ACHN (cell line): ENCODE results near the gene VAMP3.

Source experiments
- DNase-seq: peaks from one replicate; pipeline ENCODE4 v3.0.0-alpha.2; 2015
- in situ Hi-C: cut with HindIII; loops from 2 replicates; pipeline ENCODE4 v1.10.0; 2017; ENCODE audit warnings: low sequenced_read_pairs, low pct_ligation_motif_present, low pct_unique_long_range_greater_than_20kb

Gene VAMP3

DNA sequence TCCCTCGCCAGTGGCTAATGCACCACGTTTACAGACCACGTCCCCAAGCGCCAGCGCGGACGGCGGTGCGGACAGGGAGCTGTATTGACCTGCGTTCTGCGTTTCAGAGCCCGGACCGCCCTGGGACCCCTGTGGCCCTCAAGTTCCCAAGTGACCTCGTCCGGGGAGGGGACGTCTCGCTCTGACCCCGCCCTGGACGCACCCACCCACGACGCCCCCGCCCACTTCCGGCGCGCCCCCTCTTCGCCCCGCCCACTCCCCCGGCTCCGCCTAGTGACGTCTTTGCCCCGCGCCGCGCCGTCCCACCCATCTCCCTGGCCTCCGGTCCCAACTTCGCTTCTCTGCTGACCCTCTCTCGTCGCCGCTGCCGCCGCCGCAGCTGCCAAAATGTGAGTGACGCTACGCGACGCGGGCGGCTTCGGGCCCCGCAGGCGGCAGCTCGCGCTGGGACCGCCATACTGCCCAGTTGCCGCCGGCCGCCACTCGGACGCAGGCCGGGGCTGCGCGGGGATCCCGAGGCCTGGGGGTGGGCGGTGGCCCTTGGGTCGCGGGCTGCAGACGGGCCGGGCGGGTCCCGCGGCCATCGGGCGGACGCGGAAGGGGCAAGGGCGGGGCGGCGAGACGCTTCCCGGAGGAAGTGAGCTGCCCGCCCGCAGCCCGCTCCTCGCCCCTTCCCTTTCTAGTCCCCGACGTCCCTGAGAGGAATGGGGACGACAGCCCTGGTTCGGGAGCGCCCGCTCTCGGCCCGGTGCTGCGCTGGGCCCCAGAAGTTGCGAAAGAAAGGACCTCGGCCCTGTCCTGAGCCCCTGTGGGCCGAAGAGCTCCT, at the start of gene VAMP3:
Gene VAMP3, plus strand, starts transcription at position 300 of the 826 bp plus-strand sequence. Its CDS starts 88 bp downstream, at position 388.
- DNase-seq = peak; percentile 71
- in situ Hi-C loops = no loop called here

- in situ Hi-C loops = no loop called here
- DNase-seq = no peak
Observed at GRCh38 chr1:7721940-7722669, 49.0 kb upstream of the VAMP3 start.

DNA sequence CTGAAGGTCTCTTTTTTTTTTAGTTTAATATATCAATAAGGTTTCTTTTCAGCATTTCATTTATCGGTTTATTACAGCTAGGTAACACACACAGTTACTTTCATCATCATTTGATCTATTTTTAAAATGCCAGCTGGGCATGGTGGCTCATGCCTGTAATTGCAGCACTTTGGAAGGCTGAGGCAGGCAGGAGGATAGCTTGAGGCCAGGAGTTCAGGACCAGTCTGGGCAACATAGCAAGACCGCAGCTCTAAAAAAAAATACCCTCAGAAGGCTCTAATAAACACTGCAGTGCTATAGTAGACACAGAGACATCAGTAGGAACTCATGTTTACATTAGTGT, 48.5 kb upstream of the VAMP3 start:
- in situ Hi-C loops = no loop called here
- no peak for DNase-seq

DNA sequence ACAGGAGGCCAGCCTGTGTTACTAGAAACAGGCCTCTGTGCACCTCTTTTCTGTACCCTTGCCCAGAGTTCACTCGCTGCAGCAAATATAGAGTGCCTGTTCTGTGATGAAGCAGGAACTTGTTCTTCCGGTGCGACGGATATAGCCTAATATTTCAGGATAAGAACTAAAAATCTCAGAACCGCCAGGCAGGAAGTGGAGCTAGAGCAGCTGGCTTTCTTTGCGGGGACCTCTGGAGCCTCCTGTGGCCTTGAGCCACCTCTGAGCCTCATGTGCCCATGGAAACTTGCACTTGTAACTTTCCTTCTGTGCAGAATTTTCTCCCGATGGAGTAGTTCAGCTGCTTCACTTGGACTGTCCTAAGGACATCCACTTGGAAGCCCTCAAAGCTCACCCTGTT, 44.5 kb upstream of the VAMP3 start:
- DNase-seq = no peak
- in situ Hi-C loops = no loop called here

DNA sequence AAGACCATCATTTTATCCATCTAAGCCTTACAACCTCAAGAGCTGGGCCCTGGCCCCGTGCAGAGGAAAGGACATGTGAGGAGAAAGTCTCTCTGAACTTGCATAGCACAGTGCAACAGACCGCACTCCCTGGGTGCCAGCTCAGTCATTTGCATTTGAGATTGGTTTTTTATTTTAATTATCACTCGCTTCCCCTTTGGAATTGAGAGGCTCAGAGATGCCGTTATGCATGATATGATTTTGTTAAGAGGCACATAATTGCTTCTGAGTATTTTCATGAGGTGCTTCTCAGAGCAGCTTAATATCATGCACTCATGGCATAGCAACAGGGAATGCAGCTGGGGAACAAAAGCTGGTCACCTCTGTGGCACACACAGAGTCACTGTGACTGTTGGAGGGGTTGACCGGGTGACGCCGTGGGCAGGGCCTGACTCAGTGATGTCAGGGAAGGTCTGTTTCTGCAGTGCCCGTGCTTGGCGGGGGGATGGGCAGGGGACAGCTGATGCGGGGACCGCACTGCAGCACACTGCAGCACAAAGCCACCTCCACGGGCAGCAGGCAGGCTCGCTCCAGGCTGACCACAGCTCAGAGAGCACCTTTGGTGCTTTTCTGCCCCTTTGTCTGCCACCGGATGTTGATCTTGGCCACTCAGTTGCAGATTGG, 43.2 kb upstream of the VAMP3 start:
- in situ Hi-C loops = no loop called here
- no peak for DNase-seq

- in situ Hi-C loops = no loop called here
Observed at GRCh38 chr1:7729761-7730160, 41.3 kb upstream of the VAMP3 start.

GRCh38 chr1:7732331-7732730, 38.8 kb upstream of the VAMP3 start:
- DNase-seq = no peak
- in situ Hi-C loops = no loop called here

More at GRCh38 chr1:7729761-7730160, 41.3 kb upstream of the VAMP3 start:
- DNase-seq = no peak

- no peak for DNase-seq
- in situ Hi-C loops = no loop called here
Observed at GRCh38 chr1:7733276-7733675, 37.8 kb upstream of the VAMP3 start.

GRCh38 chr1:7738044-7738443, 33.1 kb upstream of the VAMP3 start:
- in situ Hi-C loops = no loop called here
- no peak for DNase-seq

- DNase-seq = no peak
- in situ Hi-C loops = no loop called here
Observed at GRCh38 chr1:7743346-7743745, 27.8 kb upstream of the VAMP3 start.

DNA sequence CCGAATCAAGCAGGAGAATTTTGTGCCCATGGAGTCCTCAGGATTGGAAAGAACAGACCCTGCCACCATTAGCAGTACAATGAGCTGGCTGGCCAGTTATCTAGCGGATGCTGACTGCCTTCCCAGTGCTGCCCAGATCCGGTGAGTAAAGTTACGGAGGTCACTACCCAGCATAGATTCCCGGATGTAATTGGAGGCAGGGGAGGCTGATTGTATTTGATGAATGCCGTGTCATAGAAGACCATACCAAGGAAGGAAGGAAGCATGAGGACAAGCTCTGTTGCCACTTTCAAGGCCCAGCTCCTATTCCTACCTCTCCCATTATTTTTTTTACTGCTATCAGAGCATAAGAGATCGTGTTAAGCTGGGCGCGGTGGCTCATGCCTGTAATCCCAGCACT, 26.2 kb upstream of the VAMP3 start:
- in situ Hi-C loops = no loop called here

GRCh38 chr1:7745783-7746182, 25.3 kb upstream of the VAMP3 start:
- in situ Hi-C loops = no loop called here
- no peak for DNase-seq

More for the DNA sequence above, 26.2 kb upstream of the VAMP3 start:
- DNase-seq = no peak

DNA sequence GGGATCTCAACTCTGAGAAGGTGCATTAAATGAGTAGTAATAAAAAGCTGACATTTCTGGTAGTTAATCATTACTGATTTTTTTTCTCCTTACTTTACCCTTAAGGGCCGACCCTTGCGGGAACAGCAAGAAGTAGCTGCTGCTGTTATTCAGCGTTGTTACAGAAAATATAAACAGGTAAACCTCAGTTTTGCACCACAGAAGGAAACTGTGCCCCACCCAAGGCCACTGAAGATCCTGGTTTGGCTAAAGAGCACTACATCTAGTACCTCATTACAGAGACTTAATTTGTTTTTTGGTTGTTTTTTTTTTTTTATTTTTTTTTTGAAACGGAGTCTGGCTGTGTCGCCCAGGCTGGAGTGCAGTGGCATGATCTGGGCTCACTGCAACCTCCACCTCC, 23.5 kb upstream of the VAMP3 start:
- in situ Hi-C loops = no loop called here
- no peak for DNase-seq

GRCh38 chr1:7749126-7749525, 22.0 kb upstream of the VAMP3 start:
- DNase-seq = no peak
- in situ Hi-C loops = no loop called here

GRCh38 chr1:7751174-7751573, 19.9 kb upstream of the VAMP3 start:
- in situ Hi-C loops = no loop called here
- no peak for DNase-seq

DNA sequence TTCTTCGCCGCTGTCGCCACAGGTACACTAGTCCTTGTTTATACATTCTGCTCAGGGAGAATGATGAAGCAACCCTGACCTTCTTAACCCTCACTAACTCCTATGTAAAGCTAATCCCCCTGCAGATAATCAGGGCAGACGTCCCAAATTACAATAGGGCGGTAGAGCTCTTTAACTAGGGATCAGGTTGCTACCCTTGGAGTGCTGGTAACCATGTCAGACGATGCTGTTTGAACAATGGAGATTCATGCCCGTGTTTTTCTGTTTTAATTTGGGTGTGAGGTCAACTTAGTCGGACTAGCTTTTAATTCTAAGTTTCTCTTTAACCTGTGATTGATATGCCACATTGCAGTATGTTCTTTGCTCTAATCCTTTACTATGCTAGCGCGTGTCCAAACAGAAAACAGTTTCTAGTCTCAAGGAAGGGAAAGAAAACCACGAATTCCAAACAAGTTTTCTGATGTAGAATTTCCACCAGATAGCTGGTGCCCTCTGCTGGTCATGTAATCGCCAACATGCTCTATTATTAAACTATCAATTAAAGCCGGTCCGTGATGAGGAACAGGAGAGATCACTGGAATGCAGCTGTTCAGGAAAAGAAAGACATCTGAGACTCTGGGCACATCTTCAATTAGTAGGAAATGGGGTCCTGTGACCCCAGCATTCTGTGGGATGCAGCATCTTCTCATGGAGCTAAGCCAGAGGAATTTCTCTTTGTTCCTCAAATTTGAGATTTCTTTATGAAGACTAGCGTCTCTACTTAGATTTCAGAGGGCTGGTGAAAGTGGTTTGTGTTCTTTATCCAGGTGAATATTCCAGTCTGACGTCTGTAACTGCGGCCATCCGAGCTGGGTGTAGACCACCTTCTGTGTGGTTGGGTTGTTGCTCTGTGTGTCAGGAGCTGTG, 18.3 kb upstream of the VAMP3 start:
- DNase-seq = peak; percentile 59
- in situ Hi-C loops = no loop called here

- in situ Hi-C loops = no loop called here
- DNase-seq = no peak
Observed at GRCh38 chr1:7753641-7754040, 17.5 kb upstream of the VAMP3 start.

DNA sequence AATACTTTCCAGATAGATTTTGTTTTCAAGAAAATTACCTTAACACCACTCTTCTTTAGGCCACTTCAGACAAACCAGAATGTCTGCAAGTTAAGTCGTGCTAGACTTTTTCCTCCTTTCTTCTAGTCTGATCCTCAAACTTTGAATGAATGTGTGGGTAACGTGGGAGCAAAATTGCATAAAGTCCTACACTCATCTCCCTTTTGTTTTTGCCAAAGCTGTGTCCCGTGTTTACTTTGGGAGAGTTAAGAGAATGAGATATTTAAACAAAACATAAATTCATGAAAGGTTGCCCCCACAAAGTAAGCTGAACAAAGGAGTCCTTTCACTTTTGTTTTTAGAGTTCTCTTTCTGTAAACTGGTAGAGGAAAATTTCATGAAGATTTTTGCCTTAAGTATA, 16.9 kb upstream of the VAMP3 start:
- DNase-seq = no peak
- in situ Hi-C loops = no loop called here

DNA sequence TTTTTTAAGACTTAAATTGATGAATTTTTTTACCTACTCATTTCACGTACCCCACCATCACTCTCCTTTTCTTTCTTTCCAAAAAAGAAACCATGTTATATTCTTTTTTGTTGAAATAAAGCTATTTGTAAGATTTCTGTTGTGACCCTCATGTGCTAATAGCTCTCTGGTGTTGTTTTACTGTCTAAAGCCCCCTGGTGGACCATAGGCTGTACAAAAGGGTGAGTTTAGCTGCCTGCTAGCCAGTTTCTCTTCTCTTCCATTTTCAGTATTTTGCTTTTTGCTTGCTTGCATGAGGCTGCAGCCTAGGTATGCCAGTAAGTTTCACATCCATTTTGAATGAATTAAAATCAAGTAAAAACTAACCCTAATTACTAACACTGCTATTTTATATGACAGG, 15.6 kb upstream of the VAMP3 start:
- in situ Hi-C loops = no loop called here
- DNase-seq = peak; percentile 19
